Measurements from ENCODE around the gene RGMB.

- TF ChIP-seq, protein P1, sequence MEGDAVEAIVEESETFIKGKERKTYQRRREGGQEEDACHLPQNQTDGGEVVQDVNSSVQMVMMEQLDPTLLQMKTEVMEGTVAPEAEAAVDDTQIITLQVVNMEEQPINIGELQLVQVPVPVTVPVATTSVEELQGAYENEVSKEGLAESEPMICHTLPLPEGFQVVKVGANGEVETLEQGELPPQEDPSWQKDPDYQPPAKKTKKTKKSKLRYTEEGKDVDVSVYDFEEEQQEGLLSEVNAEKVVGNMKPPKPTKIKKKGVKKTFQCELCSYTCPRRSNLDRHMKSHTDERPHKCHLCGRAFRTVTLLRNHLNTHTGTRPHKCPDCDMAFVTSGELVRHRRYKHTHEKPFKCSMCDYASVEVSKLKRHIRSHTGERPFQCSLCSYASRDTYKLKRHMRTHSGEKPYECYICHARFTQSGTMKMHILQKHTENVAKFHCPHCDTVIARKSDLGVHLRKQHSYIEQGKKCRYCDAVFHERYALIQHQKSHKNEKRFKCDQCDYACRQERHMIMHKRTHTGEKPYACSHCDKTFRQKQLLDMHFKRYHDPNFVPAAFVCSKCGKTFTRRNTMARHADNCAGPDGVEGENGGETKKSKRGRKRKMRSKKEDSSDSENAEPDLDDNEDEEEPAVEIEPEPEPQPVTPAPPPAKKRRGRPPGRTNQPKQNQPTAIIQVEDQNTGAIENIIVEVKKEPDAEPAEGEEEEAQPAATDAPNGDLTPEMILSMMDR (conservative IDR thresholded peaks at IDR 0.05 in 1 of 2, IDR thresholded peaks at IDR 0.05 in 1 of 2; ENCODE audit: low read depth in 1 of 2, low read length in 2 of 2), result no peak
- no peak for TF ChIP-seq EZH2 (IDR thresholded peaks at IDR 0.05; ENCODE audit: low read length, missing control alignments)
Observed at GRCh38 chr5:98753507-98753906, 20.0 kb upstream of the RGMB start.

Measured in fibroblast of lung (primary cell).